Activated CD4-positive, alpha-beta T cell treated with anti-CD3 and anti-CD28 coated beads, Interleukin-2, amount 10 ng/mL, durations not matched to agents 24 days and 14 days (primary cell): Measurements from ENCODE around the gene RPL4. TPM values are rescaled to one million over a fixed set of nuclear protein-coding genes. Genes with fewer than 3 reads are reported as not detected.

Experiments used
- DNase-seq: peaks from one replicate; pipeline ENCODE4 v3.0.0; 2022
- H3K27ac Mint-ChIP-seq: one replicate; pipeline ENCODE4 v1.8.0; 2022; ENCODE audit warnings: mild to moderate bottlenecking, mixed read lengths
- H3K27me3 Mint-ChIP-seq: one replicate; pipeline ENCODE4 v1.8.0; 2022; ENCODE audit warnings: mixed read lengths
- H3K36me3 Mint-ChIP-seq: one replicate; pipeline ENCODE4 v1.8.0; 2022; ENCODE audit warnings: low read depth, mild to moderate bottlenecking, mixed read lengths
- H3K4me1 Mint-ChIP-seq: one replicate; pipeline ENCODE4 v1.8.0; 2021; ENCODE audit warnings: mixed read lengths
- H3K4me3 Mint-ChIP-seq: one replicate; pipeline ENCODE4 v1.8.0; 2022; ENCODE audit warnings: mild to moderate bottlenecking, moderate library complexity, mixed read lengths
- H3K9me3 Mint-ChIP-seq: one replicate; pipeline ENCODE4 v1.8.0; 2021; ENCODE audit warnings: mixed read lengths
- intact Hi-C: fragments of 100-400 bp; cut with micrococcal nuclease; formaldehyde crosslinking; loops from one replicate; pipeline ENCODE4 v1.15.1; 2023
- total RNA-seq: library from RNA; stranded (reverse); gene quantifications from 2 replicates; pipeline ENCODE4 v1.2.3, GENCODE V29; 2022

Gene RPL4
- total RNA-seq, 1 donor from 2014 or later, result 3,393 TPM

DNA sequence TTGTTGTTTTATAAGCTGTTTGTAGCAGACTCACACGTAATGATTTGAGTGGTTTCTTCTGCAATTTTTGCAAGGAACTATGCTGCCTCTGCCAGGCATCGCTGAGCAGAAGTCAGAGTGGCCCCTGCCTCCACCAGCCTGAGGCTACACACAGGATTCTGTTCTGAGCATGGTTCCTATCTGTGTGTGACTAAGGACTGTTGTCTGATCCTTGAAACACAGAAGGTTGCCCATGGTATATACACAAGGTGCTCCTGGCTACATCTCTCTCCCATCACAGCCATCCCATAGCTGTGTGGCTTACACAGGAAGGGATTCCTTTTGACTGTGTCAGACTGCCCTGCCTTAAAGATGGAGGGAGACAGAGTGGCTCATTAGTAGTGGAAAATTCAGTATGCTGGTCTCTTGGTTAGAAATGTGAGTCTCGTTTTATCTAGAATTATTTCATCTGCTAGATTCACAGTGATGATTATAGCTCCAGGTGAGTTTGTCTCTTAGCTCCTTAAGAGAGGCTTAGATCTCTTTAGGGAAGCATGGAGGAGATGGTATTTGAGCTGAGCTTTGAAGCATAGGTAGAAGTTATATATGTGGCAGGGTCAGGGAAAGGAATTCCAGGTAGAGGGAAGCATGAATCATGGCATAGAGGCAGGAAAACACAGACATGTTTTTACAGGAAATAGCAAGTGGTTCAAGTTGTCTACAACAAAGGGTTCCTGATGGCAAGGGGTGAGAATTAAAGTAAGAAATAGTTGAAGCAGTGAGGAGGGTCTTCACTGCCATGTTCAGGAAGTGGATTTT is 44.6 kb downstream of the RPL4 start:
- Mint-ChIP-seq H3K9me3 (no peaks in the 10 kb centered on the region), H3K27ac (peak overlapping the region; percentile 37), H3K36me3 (peaks cover 46% of the 10 kb centered on the region), H3K4me1 (peaks cover 7% of the 10 kb centered on the region), H3K27me3 (no peaks in the 10 kb centered on the region), H3K4me3 (no peak overlapping the region)
- intact Hi-C loops, result no loop called here
- no peak for DNase-seq

GRCh38 chr15:66456211-66456610 is 48.4 kb downstream of the RPL4 start:
- no peak for DNase-seq
- no peaks in the 10 kb centered on the region for H3K27me3 Mint-ChIP-seq
- peaks cover 2% of the 10 kb centered on the region for H3K9me3 Mint-ChIP-seq
- no peak overlapping the region for H3K4me3 Mint-ChIP-seq
- H3K27ac Mint-ChIP-seq, result no peak overlapping the region
- H3K4me1 Mint-ChIP-seq, result peaks cover 14% of the 10 kb centered on the region
- intact Hi-C loops, result no loop called here
- H3K36me3 Mint-ChIP-seq, result peaks cover 47% of the 10 kb centered on the region

DNA sequence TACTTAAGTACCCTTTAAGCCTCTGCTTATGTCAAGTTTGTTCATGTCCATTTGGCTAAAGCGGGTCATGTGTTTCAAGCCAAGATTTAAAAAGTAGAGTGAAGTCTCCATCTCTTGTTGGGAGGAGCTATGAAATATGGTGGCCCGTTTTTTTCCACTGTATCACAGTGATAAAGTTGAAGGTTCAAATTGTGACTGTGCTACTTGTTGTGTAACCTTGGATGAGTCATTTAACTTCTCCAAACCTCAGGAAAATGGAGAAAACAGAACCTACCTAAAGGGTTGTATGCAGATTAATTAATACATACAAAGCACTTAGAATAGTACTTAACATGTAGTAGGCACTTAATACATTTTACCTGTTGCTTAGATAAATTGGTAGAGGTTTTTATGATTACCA is 50.5 kb downstream of the RPL4 start:
- no peaks in the 10 kb centered on the region for H3K27me3 Mint-ChIP-seq
- H3K9me3 Mint-ChIP-seq, result peaks cover 2% of the 10 kb centered on the region
- H3K4me1 Mint-ChIP-seq, result peaks cover 8% of the 10 kb centered on the region
- H3K4me3 Mint-ChIP-seq, result no peak overlapping the region
- peaks cover 40% of the 10 kb centered on the region for H3K36me3 Mint-ChIP-seq
- intact Hi-C loops, result no loop called here
- no peak overlapping the region for H3K27ac Mint-ChIP-seq
- DNase-seq, result no peak

GRCh38 chr15:66452971-66453580 is 51.6 kb downstream of the RPL4 start:
- peaks cover 42% of the 10 kb centered on the region for H3K36me3 Mint-ChIP-seq
- intact Hi-C loops, result no loop called here

GRCh38 chr15:66452420-66452819 is 52.2 kb downstream of the RPL4 start:
- DNase-seq, result no peak
- Mint-ChIP-seq H3K9me3 (peaks cover 6% of the 10 kb centered on the region), H3K4me1 (peaks cover 8% of the 10 kb centered on the region), H3K4me3 (no peak overlapping the region), H3K27me3 (no peaks in the 10 kb centered on the region), H3K36me3 (peaks cover 47% of the 10 kb centered on the region), H3K27ac (no peak overlapping the region)
- intact Hi-C loops, result no loop called here

More at GRCh38 chr15:66452971-66453580, 51.6 kb downstream of the RPL4 start:
- DNase-seq, result no peak
- H3K4me1 Mint-ChIP-seq, result peaks cover 8% of the 10 kb centered on the region
- no peak overlapping the region for H3K27ac Mint-ChIP-seq
- peaks cover 6% of the 10 kb centered on the region for H3K9me3 Mint-ChIP-seq
- H3K4me3 Mint-ChIP-seq, result no peak overlapping the region
- no peaks in the 10 kb centered on the region for H3K27me3 Mint-ChIP-seq

Other genes starting within 250 kb of the RPL4 start
- 48.6 and 57.2 TPM in 2 replicates for gene DIS3L, start 211.3 kb downstream of the RPL4 start, total RNA-seq
- gene TIPIN, start 148.2 kb downstream of the RPL4 start, total RNA-seq, result 56.2 and 60.0 TPM in 2 replicates
- 98.9 and 106 TPM in 2 replicates for gene MAP2K1, start 117.9 kb downstream of the RPL4 start, total RNA-seq
- 33.5 and 33.9 TPM in 2 replicates for gene SNAPC5, start 7.1 kb downstream of the RPL4 start, total RNA-seq
- gene ZWILCH, start 471 bp upstream of the RPL4 start, total RNA-seq, result 37.1 and 41.1 TPM in 2 replicates
- not detected in 2 replicates for gene LCTL, start 61.1 kb upstream of the RPL4 start, total RNA-seq
- gene SMAD6, start 197.4 kb upstream of the RPL4 start, total RNA-seq, result 0.19 and 0.40 TPM in 2 replicates